Measurements from ENCODE around the gene PKNOX1. TPM values are rescaled to one million over a fixed set of nuclear protein-coding genes. Genes with fewer than 3 reads are reported as not detected.
"Not testable (repeated sequence)": the region's sequence is repeated elsewhere in the genome, so short reads cannot be mapped to it uniquely, and the experiment has no call there.

PKNOX1 gene
- total RNA-seq, 1 donor from 2014 or later: 9.8 TPM

- TF ChIP-seq POLR2AphosphoS5 (IDR thresholded peaks at IDR 0.05; ENCODE audit: insufficient read depth in 1 of 2, low read depth in 1 of 2): peak in 1 of 2 donors; percentile 89
- TF ChIP-seq CTCF (IDR thresholded peaks at IDR 0.05): no peak
- no peak for TF ChIP-seq POLR2A (IDR thresholded peaks at IDR 0.05)
- peaks cover 18% of the 10 kb centered on the region for H3K4me1 ChIP-seq
- H3K9me3 ChIP-seq: no peaks in the 10 kb centered on the region
- no peaks in the 10 kb centered on the region for H3K27me3 ChIP-seq
- H3K36me3 ChIP-seq: no peaks in the 10 kb centered on the region
- DNase-seq (ENCODE audit: extremely low spot score in 2 of 2): peak in 1 of 2 donors; percentile 93
- intact Hi-C loops (cut with DNase I): no loop called here
- peak overlapping the region; percentile 3 to 33 for H3K4me3 ChIP-seq
- peak overlapping the region; percentile 69 for H3K27ac ChIP-seq
Observed at GRCh38 chr21:42939582-42940413, 34.6 kb upstream of the PKNOX1 start.

- no peak overlapping the region for H3K4me3 ChIP-seq
- H3K9me3 ChIP-seq: no peaks in the 10 kb centered on the region
- no peak for DNase-seq (ENCODE audit: extremely low spot score in 2 of 2)
- TF ChIP-seq POLR2A (IDR thresholded peaks at IDR 0.05): no peak
- intact Hi-C loops (cut with DNase I): no loop called here
- peaks cover 18% of the 10 kb centered on the region for H3K4me1 ChIP-seq
- H3K27me3 ChIP-seq: no peaks in the 10 kb centered on the region
- no peaks in the 10 kb centered on the region for H3K36me3 ChIP-seq
- no peak overlapping the region for H3K27ac ChIP-seq
Observed at GRCh38 chr21:42941696-42942085, 32.7 kb upstream of the PKNOX1 start.

- Histone ChIP-seq H3K4me1 (peaks cover 18% of the 10 kb centered on the region), H3K9me3 (no peaks in the 10 kb centered on the region), H3K27me3 (no peaks in the 10 kb centered on the region), H3K4me3 (no peak overlapping the region), H3K36me3 (no peaks in the 10 kb centered on the region), H3K27ac (no peak overlapping the region)
- DNase-seq (ENCODE audit: extremely low spot score in 2 of 2): no peak
- intact Hi-C loops (cut with DNase I): no loop called here
- TF ChIP-seq POLR2AphosphoS5 (IDR thresholded peaks at IDR 0.05; ENCODE audit: insufficient read depth in 1 of 2, low read depth in 1 of 2) (no peak), POLR2A (IDR thresholded peaks at IDR 0.05) (no peak), CTCF (IDR thresholded peaks at IDR 0.05) (no peak)
Observed at GRCh38 chr21:42942244-42942643, 32.1 kb upstream of the PKNOX1 start.

- H3K36me3 ChIP-seq; H3K9me3 ChIP-seq; DNase-seq (ENCODE audit: extremely low spot score in 2 of 2); H3K4me1 ChIP-seq; H3K27me3 ChIP-seq; intact Hi-C loops (cut with DNase I); H3K4me3 ChIP-seq; H3K27ac ChIP-seq: not testable (repeated sequence)
- peak in 1 of 2 donors; percentile 11 for TF ChIP-seq POLR2AphosphoS5 (IDR thresholded peaks at IDR 0.05; ENCODE audit: insufficient read depth in 1 of 2, low read depth in 1 of 2)
Observed at GRCh38 chr21:42949094-42949755, 25.1 kb upstream of the PKNOX1 start.

GRCh38 chr21:42951193-42951592, 23.2 kb upstream of the PKNOX1 start:
- H3K27ac ChIP-seq; DNase-seq (ENCODE audit: extremely low spot score in 2 of 2); H3K4me3 ChIP-seq; H3K36me3 ChIP-seq; H3K27me3 ChIP-seq; H3K4me1 ChIP-seq; intact Hi-C loops (cut with DNase I); H3K9me3 ChIP-seq: not testable (repeated sequence)

GRCh38 chr21:42956824-42957630, 17.3 kb upstream of the PKNOX1 start:
- intact Hi-C loops (cut with DNase I): no loop called here
- Histone ChIP-seq H3K27ac (no peak overlapping the region), H3K36me3 (no peaks in the 10 kb centered on the region), H3K4me3 (no peak overlapping the region), H3K27me3 (no peaks in the 10 kb centered on the region), H3K9me3 (no peaks in the 10 kb centered on the region), H3K4me1 (no peaks in the 10 kb centered on the region)
- DNase-seq (ENCODE audit: extremely low spot score in 2 of 2): no peak
- no peak for TF ChIP-seq POLR2A (IDR thresholded peaks at IDR 0.05)
- TF ChIP-seq POLR2AphosphoS5 (IDR thresholded peaks at IDR 0.05; ENCODE audit: insufficient read depth in 1 of 2, low read depth in 1 of 2): no peak
- no peak for TF ChIP-seq CTCF (IDR thresholded peaks at IDR 0.05)

GRCh38 chr21:42958122-42958521, 16.2 kb upstream of the PKNOX1 start:
- intact Hi-C loops (cut with DNase I); H3K36me3 ChIP-seq; H3K4me3 ChIP-seq; H3K4me1 ChIP-seq; DNase-seq (ENCODE audit: extremely low spot score in 2 of 2); H3K9me3 ChIP-seq; H3K27me3 ChIP-seq; H3K27ac ChIP-seq: not testable (repeated sequence)

All from vagina (tissue), 2 donors.